ENCODE data around the gene UNCX. TPM values are rescaled to one million over a fixed set of nuclear protein-coding genes. Genes with fewer than 3 reads are reported as not detected.
"Not testable (repeated sequence)": the region's sequence is repeated elsewhere in the genome, so short reads cannot be mapped to it uniquely, and the experiment has no call there.

UNCX gene
- total and polyA plus RNA-seq, 2 of the 4 experiments (the other 2 are of a cell fraction) = not detected

DNA sequence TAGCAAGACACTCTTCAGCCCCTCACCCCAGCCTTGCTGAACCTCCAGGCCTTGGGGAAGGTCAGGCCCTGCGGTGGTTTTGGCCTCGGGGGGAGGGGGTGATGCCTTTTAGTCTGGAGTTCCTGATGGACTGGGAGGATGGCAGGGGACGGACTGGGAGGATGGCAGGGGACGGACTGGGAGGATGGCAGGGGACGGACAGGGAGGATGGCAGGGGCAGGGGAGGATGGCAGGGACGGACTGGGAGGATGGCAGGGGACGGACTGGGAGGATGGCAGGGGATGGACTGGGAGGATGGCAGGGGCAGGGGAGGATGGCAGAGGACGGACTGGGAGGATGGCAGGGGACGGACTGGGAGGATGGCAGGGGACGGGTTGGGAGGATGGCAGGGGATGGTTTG, 28.4 kb downstream of the UNCX start:
- H3K4ac ChIP-seq (ENCODE audit: low read depth, low read length); H4K5ac ChIP-seq (ENCODE audit: low read depth, low read length); ATAC-seq (ENCODE audit: low read depth); POLR2A ChIA-PET (ENCODE audit: unreplicated experiment); in situ Hi-C loops (cut with MboI; ENCODE audit: low sequenced_read_pairs); CTCF ChIA-PET; H3K56ac ChIP-seq (ENCODE audit: extremely low read depth, insufficient read depth, low read length); H2BK120ac ChIP-seq (ENCODE audit: low read depth, low read length); H4K91ac ChIP-seq (ENCODE audit: insufficient read depth, low read depth, low read length); H3K9me1 ChIP-seq (ENCODE audit: insufficient read depth, low read length); DNase-seq; H4K20me1 ChIP-seq (ENCODE audit: insufficient read depth, low read length); H3K27ac ChIP-seq (ENCODE audit: insufficient read depth, low read length); H3K9me3 ChIP-seq (ENCODE audit: control insufficient read depth, insufficient read depth, low read length); H2AK5ac ChIP-seq (ENCODE audit: low read depth, low read length); H3K36me3 ChIP-seq (ENCODE audit: control insufficient read depth, insufficient read depth, low read length); H2AFZ ChIP-seq (replicated peaks; ENCODE audit: low read length, poor library complexity); H3K23ac ChIP-seq (ENCODE audit: low read depth, low read length); H2AK9ac ChIP-seq (replicated peaks; ENCODE audit: low read depth, low read length, poor library complexity); H3K79me1 ChIP-seq (ENCODE audit: low read depth in 1 of 2, low read length in 2 of 2); H2BK15ac ChIP-seq (ENCODE audit: low read depth, low read length); H2BK5ac ChIP-seq (ENCODE audit: low read depth, low read length, poor library complexity, severe bottlenecking); dilution Hi-C loops (cut with HindIII; ENCODE audit: low sequenced_read_pairs, unreplicated experiment); H3K9ac ChIP-seq (ENCODE audit: low read depth, low read length); H3K4me1 ChIP-seq (ENCODE audit: control insufficient read depth, insufficient read depth, low read length); BruUV-seq (replicated peaks); H3K4me2 ChIP-seq (ENCODE audit: low read depth, low read length); H3K18ac ChIP-seq (ENCODE audit: low read depth, low read length); intact Hi-C loops (cut with micrococcal nuclease); H4K8ac ChIP-seq (ENCODE audit: low read depth in 2 of 2, low read length in 2 of 2); H3K4me3 ChIP-seq (ENCODE audit: insufficient read depth, low read depth, low read length); H3K14ac ChIP-seq (replicated peaks; ENCODE audit: low read depth, low read length); H2BK20ac ChIP-seq (ENCODE audit: low read depth, low read length): not testable (repeated sequence)
- H3K27me3 ChIP-seq (ENCODE audit: control insufficient read depth, insufficient read depth, low read length) = peaks cover 71% of the 10 kb centered on the region
- WGBS, 2 experiments (ENCODE audit: extremely low coverage in 2 of 2, insufficient read length in 1 of 2) = 73% methylated on average over 3 of the region's 10 CpGs; no CpG with 5 or more reads in 1 of the 2 experiments

All from IMR-90 (cell line).